ENCODE measurements around the gene OR6A2. TPM values are rescaled to one million over a fixed set of nuclear protein-coding genes. Genes with fewer than 3 reads are reported as not detected.

The OR6A2 gene
- total RNA-seq, 1 experiment from 2014 or later: 0.07 TPM

DNA sequence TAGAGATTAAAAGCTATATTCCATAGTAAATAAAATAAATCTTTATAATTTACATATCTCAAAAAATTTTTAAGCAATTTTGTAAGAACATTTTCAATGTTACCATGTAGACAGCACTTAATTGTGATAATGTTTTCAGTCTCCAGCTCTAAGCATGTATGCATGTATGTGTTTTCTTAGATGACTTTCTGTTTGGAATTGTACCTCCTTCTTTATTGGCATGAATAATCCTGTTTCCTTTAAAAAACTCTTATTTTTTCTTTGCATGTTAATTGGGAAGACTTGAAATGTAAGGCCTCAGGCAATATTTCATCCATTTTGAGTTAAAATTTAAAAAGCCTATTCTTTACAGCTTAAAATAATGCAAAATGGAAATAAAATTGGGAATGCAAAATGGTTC, 18.7 kb downstream of the OR6A2 start:
- BruUV-seq (replicated peaks): no TSS peak
- Histone ChIP-seq H3K4me1 (ENCODE audit: insufficient read depth, low read length) (no peaks in the 10 kb centered on the region), H3K4me3 (ENCODE audit: low read length) (no peak overlapping the region), H3F3A (ENCODE audit: low read length, unreplicated experiment) (no peaks in the 10 kb centered on the region), H3K9me3 (ENCODE audit: low read length) (no peaks in the 10 kb centered on the region), H3K36me3 (ENCODE audit: low read depth, low read length) (no peaks in the 10 kb centered on the region), H3K9me2 (replicated peaks; ENCODE audit: low read length) (no peaks in the 10 kb centered on the region), H2AFZ (ENCODE audit: low read length) (no peak overlapping the region), H4K20me1 (ENCODE audit: low read length) (no peaks in the 10 kb centered on the region), H3K9ac (ENCODE audit: low read length) (no peak overlapping the region), H3K4me2 (ENCODE audit: low read length) (no peak overlapping the region), H3K27me3 (ENCODE audit: low read length) (no peaks in the 10 kb centered on the region), H3K79me2 (ENCODE audit: low read length) (no peaks in the 10 kb centered on the region), H3K27ac (ENCODE audit: low read length) (no peak overlapping the region)
- ChIA-PET CTCF (no interaction called here), POLR2A (ENCODE audit: unreplicated experiment) (no interaction called here)
- no peak for DNase-seq
- intact Hi-C loops (cut with micrococcal nuclease): no loop called here
- no peak for TF ChIP-seq EZH2phosphoT487 (IDR thresholded peaks at IDR 0.05; ENCODE audit: borderline replicate concordance, low read length)
- TF ChIP-seq EZH2 (IDR thresholded peaks at IDR 0.05; ENCODE audit: low read length, unreplicated experiment): no peak
- TF ChIP-seq, protein P1, sequence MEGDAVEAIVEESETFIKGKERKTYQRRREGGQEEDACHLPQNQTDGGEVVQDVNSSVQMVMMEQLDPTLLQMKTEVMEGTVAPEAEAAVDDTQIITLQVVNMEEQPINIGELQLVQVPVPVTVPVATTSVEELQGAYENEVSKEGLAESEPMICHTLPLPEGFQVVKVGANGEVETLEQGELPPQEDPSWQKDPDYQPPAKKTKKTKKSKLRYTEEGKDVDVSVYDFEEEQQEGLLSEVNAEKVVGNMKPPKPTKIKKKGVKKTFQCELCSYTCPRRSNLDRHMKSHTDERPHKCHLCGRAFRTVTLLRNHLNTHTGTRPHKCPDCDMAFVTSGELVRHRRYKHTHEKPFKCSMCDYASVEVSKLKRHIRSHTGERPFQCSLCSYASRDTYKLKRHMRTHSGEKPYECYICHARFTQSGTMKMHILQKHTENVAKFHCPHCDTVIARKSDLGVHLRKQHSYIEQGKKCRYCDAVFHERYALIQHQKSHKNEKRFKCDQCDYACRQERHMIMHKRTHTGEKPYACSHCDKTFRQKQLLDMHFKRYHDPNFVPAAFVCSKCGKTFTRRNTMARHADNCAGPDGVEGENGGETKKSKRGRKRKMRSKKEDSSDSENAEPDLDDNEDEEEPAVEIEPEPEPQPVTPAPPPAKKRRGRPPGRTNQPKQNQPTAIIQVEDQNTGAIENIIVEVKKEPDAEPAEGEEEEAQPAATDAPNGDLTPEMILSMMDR (conservative IDR thresholded peaks at IDR 0.05; ENCODE audit: low read depth, low read length): no peak
- ATAC-seq: no peak

DNA sequence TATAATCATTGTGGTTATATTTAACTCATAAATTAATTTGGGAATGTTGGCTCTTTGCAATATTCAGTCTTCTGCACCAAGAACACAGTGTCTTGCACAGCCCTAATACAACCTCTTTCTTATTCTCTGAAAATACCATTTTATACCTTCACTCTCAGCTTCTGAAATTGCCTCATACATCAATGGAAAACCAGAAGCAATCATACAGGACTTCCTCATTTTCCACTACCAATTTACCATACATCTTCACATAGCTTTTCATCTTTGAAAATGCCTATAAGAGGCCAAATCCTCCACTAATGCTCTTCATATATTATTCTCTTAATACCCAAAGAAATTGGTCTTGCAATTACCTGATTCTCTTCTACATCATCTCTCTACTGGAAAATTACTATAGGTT, 21.0 kb downstream of the OR6A2 start:
- DNase-seq (no peak), ATAC-seq (no peak)
- no peak overlapping the region for H3K27ac ChIP-seq (ENCODE audit: low read length)
- H4K20me1 ChIP-seq (ENCODE audit: low read length): no peaks in the 10 kb centered on the region
- intact Hi-C loops (cut with micrococcal nuclease): no loop called here
- H3K4me3 ChIP-seq (ENCODE audit: low read length): no peak overlapping the region
- H3K9me2 ChIP-seq (replicated peaks; ENCODE audit: low read length): no peaks in the 10 kb centered on the region
- H3K4me1 ChIP-seq (ENCODE audit: insufficient read depth, low read length): no peaks in the 10 kb centered on the region
- BruUV-seq (replicated peaks): no TSS peak
- no peaks in the 10 kb centered on the region for H3K79me2 ChIP-seq (ENCODE audit: low read length)
- CTCF ChIA-PET: no interaction called here
- TF ChIP-seq EZH2phosphoT487 (IDR thresholded peaks at IDR 0.05; ENCODE audit: borderline replicate concordance, low read length) (no peak), EZH2 (IDR thresholded peaks at IDR 0.05; ENCODE audit: low read length, unreplicated experiment) (no peak)
- TF ChIP-seq, protein P1 (conservative IDR thresholded peaks at IDR 0.05; ENCODE audit: low read depth, low read length): no peak
- no peak overlapping the region for H3K9ac ChIP-seq (ENCODE audit: low read length)
- H3K9me3 ChIP-seq (ENCODE audit: low read length): no peaks in the 10 kb centered on the region
- H3K36me3 ChIP-seq (ENCODE audit: low read depth, low read length): no peaks in the 10 kb centered on the region
- H3F3A ChIP-seq (ENCODE audit: low read length, unreplicated experiment): no peaks in the 10 kb centered on the region
- no peak overlapping the region for H2AFZ ChIP-seq (ENCODE audit: low read length)
- POLR2A ChIA-PET (ENCODE audit: unreplicated experiment): no interaction called here
- H3K27me3 ChIP-seq (ENCODE audit: low read length): peaks cover 2% of the 10 kb centered on the region; the same call in 1 of the 2 replicates
- no peak overlapping the region for H3K4me2 ChIP-seq (ENCODE audit: low read length)

DNA sequence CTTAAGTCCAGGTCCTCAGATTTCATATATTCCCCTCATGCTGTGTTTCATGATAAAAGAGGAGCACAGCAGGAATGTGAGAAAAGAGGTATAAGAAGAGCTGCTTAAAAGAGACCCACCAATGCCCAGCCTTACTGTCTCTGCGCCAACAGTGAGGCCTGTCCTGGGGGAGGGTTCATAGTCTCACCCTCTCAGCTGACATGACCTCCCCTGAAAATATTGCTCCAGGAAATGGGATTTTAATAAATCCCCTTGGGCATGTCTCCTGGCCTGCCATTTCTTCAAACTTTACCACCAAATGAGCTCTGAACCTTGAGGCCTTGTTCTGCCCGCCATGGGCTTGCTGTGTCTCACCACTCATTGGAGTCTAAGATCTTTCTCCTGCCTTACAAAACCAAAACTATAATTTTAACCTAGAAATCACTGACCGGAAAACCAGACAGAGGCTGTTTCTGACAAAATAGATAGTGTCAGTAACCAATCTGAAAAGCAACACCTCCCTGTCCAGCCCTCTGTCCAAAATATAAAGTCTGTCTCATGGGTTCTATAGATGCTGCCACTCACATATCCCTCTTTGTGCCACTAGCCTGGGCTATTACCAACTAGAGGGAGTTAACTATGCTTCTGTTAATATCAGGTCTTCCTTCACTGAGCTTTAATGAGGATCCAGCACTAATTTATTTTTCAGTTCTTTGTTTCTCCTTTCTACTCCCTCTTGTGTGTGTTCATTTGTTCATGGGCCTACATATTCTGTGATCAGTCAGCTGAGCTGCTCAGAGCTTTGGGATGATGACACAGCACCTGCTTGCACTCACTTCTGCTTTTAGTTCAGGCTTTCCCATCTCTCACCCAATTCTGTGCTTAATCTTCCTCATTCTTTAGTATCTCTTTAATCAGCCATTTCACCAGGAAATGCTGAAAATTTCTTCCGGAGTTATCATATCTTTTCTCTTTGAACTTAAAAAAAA, 27.3 kb downstream of the OR6A2 start, which contains the start of gene OR2AG2:
Gene OR2AG2, minus strand, starts transcription at position 51 of the 968 bp plus-strand sequence. CDS start 3,019 bp downstream, outside the sequence.
- Histone ChIP-seq H2AFZ (ENCODE audit: low read length) (no peak within 1 kb of the TSS), H3K4me1 (ENCODE audit: insufficient read depth, low read length) (no peaks in the 10 kb centered on the region), H3K9me3 (ENCODE audit: low read length) (no peaks in the 10 kb centered on the region), H3K9ac (ENCODE audit: low read length) (no peak within 1 kb of the TSS), H3K4me3 (ENCODE audit: low read length) (no peak within 1 kb of the TSS), H3K9me2 (replicated peaks; ENCODE audit: low read length) (no peaks in the 10 kb centered on the region), H3K36me3 (ENCODE audit: low read depth, low read length) (no peaks in the 10 kb centered on the region), H3F3A (ENCODE audit: low read length, unreplicated experiment) (no peaks in the 10 kb centered on the region), H4K20me1 (ENCODE audit: low read length) (no peaks in the 10 kb centered on the region), H3K79me2 (ENCODE audit: low read length) (no peaks in the 10 kb centered on the region), H3K27me3 (ENCODE audit: low read length) (peaks cover 32% of the 10 kb centered on the region; the same call in 1 of the 2 replicates), H3K4me2 (ENCODE audit: low read length) (no peak within 1 kb of the TSS), H3K27ac (ENCODE audit: low read length) (no peak within 1 kb of the TSS)
- DNase-seq (no peak), ATAC-seq (no peak)
- ChIA-PET POLR2A (ENCODE audit: unreplicated experiment) (no interaction called here), CTCF (no interaction called here)
- intact Hi-C loops (cut with micrococcal nuclease): no loop called here
- no TSS peak for BruUV-seq (replicated peaks)
- TF ChIP-seq, protein P1 (conservative IDR thresholded peaks at IDR 0.05; ENCODE audit: low read depth, low read length): no peak
- no peak for TF ChIP-seq EZH2 (IDR thresholded peaks at IDR 0.05; ENCODE audit: low read length, unreplicated experiment)
- TF ChIP-seq EZH2phosphoT487 (IDR thresholded peaks at IDR 0.05; ENCODE audit: borderline replicate concordance, low read length): no peak
